HepG2 (cell line): Measurements from ENCODE around the gene CCDC38. TPM values are rescaled to one million over a fixed set of nuclear protein-coding genes. Genes with fewer than 3 reads are reported as not detected.
A peak's percentile ranks its signal among the peaks of the same experiment; 100 is the strongest.

ENCODE experiments used
- BCL6 ChIP-seq: IDR thresholded peaks from 2 replicates; pipeline ENCODE4 v1.6.1; 2016; ENCODE audit warnings: missing genetic modification reagents, missing compliant biosample characterization
- BHLHE40 ChIP-seq: IDR thresholded peaks from 2 replicates; pipeline ENCODE4 v1.6.1; 2011; ENCODE audit warnings: low read length, improper control_type of control experiment
- CEBPB ChIP-seq: IDR thresholded peaks from 2 replicates; pipeline ENCODE4 v1.6.1; 2011; ENCODE audit warnings: low read depth, low read length, improper control_type of control experiment, borderline replicate concordance
- EZH2 ChIP-seq: conservative IDR thresholded peaks from 2 replicates; pipeline ENCODE4 v1.6.1; 2012; ENCODE audit warnings: mild to moderate bottlenecking, low read depth, low read length, moderate library complexity
- HDAC6 ChIP-seq: fragments of 200-600 bp; sonication (generic); IDR thresholded peaks from 2 replicates; pipeline ENCODE4 v1.7.0; 2017; ENCODE audit warnings: mild to moderate bottlenecking, antibody characterized with exemption, low read length, low read depth
- MLX ChIP-seq: IDR thresholded peaks from 2 replicates; pipeline ENCODE4 v1.6.1; 2016
- NRL ChIP-seq: sonication (generic); formaldehyde crosslinking; IDR thresholded peaks from 2 replicates; pipeline ENCODE4 v1.5.0; 2020; ENCODE audit warnings: missing genetic modification reagents, mild to moderate bottlenecking, moderate library complexity, borderline replicate concordance
- RBM39 ChIP-seq: fragments of 200-400 bp; formaldehyde crosslinking; IDR thresholded peaks from one replicate; pipeline ENCODE4 v1.6.1; 2018; ENCODE audit warnings: antibody characterized with exemption, mild to moderate bottlenecking, low read depth, low read length; ENCODE audit not compliant: poor library complexity, severe bottlenecking
- SP5 ChIP-seq: IDR thresholded peaks from 2 replicates; pipeline ENCODE4 v1.6.1; 2016; ENCODE audit warnings: low read depth, borderline replicate concordance
- YEATS2 ChIP-seq: sonication (generic); formaldehyde crosslinking; IDR thresholded peaks from 2 replicates; pipeline ENCODE4 v1.4.0; 2020; ENCODE audit warnings: missing genetic modification reagents, borderline replicate concordance
- ZNF20 ChIP-seq: sonication (generic); formaldehyde crosslinking; IDR thresholded peaks from 2 replicates; pipeline ENCODE4 v1.4.0; 2020; ENCODE audit warnings: mild to moderate bottlenecking, moderate library complexity, missing genetic modification reagents
- ZNF274 ChIP-seq: sonication (generic); formaldehyde crosslinking; IDR thresholded peaks from 2 replicates; pipeline ENCODE4 v1.5.1; 2020; ENCODE audit warnings: mild to moderate bottlenecking, missing genetic modification reagents
- ZNF501 ChIP-seq: sonication (generic); formaldehyde crosslinking; IDR thresholded peaks from 2 replicates; pipeline ENCODE4 v1.5.1; 2020; ENCODE audit warnings: mild to moderate bottlenecking, moderate library complexity, missing genetic modification reagents
- polyA plus RNA-seq, 8 experiments: library from polyadenylated mRNA; depleted of rRNA in 3 of 8; stranded (reverse) in 7 of 8; unstranded in 1 of 8; fragments of >200 nt; fragmentation: Illumina TruSeq in 4 of 8; extraction: Trizol in 4 of 8; gene quantifications; 2 replicates each; pipeline versions ENCODE4 v1.2.1 to v1.2.3, GENCODE V29; 2011 to 2016; ENCODE audit warnings: low read depth in 4 of 8, missing spikeins in 1 of 8, mixed read lengths in 1 of 8; ENCODE audit not compliant: insufficient read depth in 1 of 8
- total RNA-seq, 5 experiments: library from RNA; depleted of rRNA; stranded (reverse); fragments of >200 nt; fragmentation: Illumina TruSeq; extraction: Trizol; gene quantifications; 2 replicates each; pipeline ENCODE4 v1.2.3, GENCODE V29; 2016; ENCODE audit warnings: low read depth in 1 of 5
- TF ChIP-seq, protein P1 (sequence below): sonication (generic); formaldehyde crosslinking; IDR thresholded peaks from 2 replicates; pipeline ENCODE4 v1.9.0; 2021; ENCODE audit warnings: mild to moderate bottlenecking, missing genetic modification reagents
- TF ChIP-seq, protein P2 (sequence below): sonication (generic); formaldehyde crosslinking; IDR thresholded peaks from 2 replicates; pipeline ENCODE4 v1.8.1; 2023; ENCODE audit warnings: mild to moderate bottlenecking, missing genetic modification reagents
- TF ChIP-seq, protein P3 (sequence below): sonication (generic); formaldehyde crosslinking; IDR thresholded peaks from 2 replicates; pipeline ENCODE4 v1.8.1; 2022; ENCODE audit warnings: low read depth, mild to moderate bottlenecking, missing genetic modification reagents

Gene CCDC38
- total and polyA plus RNA-seq, 2 of the 13 experiments (the other 11 are each of a cell fraction or from before 2014, with no cell fraction given) = 0.24 to 0.32 TPM

GRCh38 chr12:95966287-95966870 is 24.0 kb upstream of the CCDC38 start (continued):
- peak; percentile 78; the same call in 1 of the 2 replicates for TF ChIP-seq ZNF501 (CRISPR knock-in tag)
- TF ChIP-seq HDAC6 = no peak
- no peak for TF ChIP-seq ZNF274
- TF ChIP-seq EZH2 = no peak
- no peak for TF ChIP-seq NRL (CRISPR knock-in tag)
- TF ChIP-seq, protein P1, sequence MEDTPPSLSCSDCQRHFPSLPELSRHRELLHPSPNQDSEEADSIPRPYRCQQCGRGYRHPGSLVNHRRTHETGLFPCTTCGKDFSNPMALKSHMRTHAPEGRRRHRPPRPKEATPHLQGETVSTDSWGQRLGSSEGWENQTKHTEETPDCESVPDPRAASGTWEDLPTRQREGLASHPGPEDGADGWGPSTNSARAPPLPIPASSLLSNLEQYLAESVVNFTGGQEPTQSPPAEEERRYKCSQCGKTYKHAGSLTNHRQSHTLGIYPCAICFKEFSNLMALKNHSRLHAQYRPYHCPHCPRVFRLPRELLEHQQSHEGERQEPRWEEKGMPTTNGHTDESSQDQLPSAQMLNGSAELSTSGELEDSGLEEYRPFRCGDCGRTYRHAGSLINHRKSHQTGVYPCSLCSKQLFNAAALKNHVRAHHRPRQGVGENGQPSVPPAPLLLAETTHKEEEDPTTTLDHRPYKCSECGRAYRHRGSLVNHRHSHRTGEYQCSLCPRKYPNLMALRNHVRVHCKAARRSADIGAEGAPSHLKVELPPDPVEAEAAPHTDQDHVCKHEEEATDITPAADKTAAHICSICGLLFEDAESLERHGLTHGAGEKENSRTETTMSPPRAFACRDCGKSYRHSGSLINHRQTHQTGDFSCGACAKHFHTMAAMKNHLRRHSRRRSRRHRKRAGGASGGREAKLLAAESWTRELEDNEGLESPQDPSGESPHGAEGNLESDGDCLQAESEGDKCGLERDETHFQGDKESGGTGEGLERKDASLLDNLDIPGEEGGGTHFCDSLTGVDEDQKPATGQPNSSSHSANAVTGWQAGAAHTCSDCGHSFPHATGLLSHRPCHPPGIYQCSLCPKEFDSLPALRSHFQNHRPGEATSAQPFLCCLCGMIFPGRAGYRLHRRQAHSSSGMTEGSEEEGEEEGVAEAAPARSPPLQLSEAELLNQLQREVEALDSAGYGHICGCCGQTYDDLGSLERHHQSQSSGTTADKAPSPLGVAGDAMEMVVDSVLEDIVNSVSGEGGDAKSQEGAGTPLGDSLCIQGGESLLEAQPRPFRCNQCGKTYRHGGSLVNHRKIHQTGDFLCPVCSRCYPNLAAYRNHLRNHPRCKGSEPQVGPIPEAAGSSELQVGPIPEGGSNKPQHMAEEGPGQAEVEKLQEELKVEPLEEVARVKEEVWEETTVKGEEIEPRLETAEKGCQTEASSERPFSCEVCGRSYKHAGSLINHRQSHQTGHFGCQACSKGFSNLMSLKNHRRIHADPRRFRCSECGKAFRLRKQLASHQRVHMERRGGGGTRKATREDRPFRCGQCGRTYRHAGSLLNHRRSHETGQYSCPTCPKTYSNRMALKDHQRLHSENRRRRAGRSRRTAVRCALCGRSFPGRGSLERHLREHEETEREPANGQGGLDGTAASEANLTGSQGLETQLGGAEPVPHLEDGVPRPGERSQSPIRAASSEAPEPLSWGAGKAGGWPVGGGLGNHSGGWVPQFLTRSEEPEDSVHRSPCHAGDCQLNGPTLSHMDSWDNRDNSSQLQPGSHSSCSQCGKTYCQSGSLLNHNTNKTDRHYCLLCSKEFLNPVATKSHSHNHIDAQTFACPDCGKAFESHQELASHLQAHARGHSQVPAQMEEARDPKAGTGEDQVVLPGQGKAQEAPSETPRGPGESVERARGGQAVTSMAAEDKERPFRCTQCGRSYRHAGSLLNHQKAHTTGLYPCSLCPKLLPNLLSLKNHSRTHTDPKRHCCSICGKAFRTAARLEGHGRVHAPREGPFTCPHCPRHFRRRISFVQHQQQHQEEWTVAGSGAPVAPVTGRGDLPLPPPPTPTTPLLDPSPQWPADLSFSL = no peak
- TF ChIP-seq YEATS2 (CRISPR knock-in tag) = peak; percentile 13; the same call in 1 of the 2 replicates
- TF ChIP-seq SP5 = no peak
- TF ChIP-seq ZNF20 = no peak
- TF ChIP-seq, protein P2, sequence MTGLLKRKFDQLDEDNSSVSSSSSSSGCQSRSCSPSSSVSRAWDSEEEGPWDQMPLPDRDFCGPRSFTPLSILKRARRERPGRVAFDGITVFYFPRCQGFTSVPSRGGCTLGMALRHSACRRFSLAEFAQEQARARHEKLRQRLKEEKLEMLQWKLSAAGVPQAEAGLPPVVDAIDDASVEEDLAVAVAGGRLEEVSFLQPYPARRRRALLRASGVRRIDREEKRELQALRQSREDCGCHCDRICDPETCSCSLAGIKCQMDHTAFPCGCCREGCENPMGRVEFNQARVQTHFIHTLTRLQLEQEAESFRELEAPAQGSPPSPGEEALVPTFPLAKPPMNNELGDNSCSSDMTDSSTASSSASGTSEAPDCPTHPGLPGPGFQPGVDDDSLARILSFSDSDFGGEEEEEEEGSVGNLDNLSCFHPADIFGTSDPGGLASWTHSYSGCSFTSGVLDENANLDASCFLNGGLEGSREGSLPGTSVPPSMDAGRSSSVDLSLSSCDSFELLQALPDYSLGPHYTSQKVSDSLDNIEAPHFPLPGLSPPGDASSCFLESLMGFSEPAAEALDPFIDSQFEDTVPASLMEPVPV (CRISPR knock-in tag) = no peak
- peak; percentile 43; the same call in 1 of the 2 replicates for TF ChIP-seq BHLHE40
- TF ChIP-seq CEBPB = no peak; the same call in 1 of the 2 replicates
- 0 out of 2 replicates have a peak, but pooled peaks have one; percentile 51 for TF ChIP-seq MLX (CRISPR knock-in tag)
- TF ChIP-seq, protein P3, sequence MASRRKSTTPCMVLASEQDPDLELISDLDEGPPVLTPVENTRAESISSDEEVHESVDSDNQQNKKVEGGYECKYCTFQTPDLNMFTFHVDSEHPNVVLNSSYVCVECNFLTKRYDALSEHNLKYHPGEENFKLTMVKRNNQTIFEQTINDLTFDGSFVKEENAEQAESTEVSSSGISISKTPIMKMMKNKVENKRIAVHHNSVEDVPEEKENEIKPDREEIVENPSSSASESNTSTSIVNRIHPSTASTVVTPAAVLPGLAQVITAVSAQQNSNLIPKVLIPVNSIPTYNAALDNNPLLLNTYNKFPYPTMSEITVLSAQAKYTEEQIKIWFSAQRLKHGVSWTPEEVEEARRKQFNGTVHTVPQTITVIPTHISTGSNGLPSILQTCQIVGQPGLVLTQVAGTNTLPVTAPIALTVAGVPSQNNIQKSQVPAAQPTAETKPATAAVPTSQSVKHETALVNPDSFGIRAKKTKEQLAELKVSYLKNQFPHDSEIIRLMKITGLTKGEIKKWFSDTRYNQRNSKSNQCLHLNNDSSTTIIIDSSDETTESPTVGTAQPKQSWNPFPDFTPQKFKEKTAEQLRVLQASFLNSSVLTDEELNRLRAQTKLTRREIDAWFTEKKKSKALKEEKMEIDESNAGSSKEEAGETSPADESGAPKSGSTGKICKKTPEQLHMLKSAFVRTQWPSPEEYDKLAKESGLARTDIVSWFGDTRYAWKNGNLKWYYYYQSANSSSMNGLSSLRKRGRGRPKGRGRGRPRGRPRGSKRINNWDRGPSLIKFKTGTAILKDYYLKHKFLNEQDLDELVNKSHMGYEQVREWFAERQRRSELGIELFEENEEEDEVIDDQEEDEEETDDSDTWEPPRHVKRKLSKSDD (CRISPR knock-in tag) = no peak
- no peak for TF ChIP-seq RBM39
- TF ChIP-seq BCL6 (CRISPR knock-in tag) = peak; percentile 88
